ENCODE results near the gene ALOX5.

DNA sequence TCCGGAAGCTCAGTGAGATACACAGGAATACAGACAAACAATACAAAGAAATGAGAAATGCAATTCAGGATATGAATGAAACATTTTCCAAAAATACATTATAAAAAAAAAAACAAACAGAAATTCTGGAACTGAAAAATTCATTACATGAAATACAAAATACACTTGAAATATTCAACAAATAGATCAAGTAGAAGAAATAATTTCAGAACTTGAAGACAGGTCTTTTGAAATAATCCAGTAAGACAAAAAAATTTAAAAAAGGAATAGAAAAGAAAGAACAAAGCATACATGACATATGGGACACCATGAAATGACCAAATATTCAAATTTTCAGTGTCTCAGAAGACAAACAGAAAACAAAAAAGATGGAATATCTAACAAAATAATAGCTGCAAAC lies 102.5 kb downstream of the ALOX5 start:
- TF ChIP-seq, protein P1, sequence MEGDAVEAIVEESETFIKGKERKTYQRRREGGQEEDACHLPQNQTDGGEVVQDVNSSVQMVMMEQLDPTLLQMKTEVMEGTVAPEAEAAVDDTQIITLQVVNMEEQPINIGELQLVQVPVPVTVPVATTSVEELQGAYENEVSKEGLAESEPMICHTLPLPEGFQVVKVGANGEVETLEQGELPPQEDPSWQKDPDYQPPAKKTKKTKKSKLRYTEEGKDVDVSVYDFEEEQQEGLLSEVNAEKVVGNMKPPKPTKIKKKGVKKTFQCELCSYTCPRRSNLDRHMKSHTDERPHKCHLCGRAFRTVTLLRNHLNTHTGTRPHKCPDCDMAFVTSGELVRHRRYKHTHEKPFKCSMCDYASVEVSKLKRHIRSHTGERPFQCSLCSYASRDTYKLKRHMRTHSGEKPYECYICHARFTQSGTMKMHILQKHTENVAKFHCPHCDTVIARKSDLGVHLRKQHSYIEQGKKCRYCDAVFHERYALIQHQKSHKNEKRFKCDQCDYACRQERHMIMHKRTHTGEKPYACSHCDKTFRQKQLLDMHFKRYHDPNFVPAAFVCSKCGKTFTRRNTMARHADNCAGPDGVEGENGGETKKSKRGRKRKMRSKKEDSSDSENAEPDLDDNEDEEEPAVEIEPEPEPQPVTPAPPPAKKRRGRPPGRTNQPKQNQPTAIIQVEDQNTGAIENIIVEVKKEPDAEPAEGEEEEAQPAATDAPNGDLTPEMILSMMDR (IDR thresholded peaks at IDR 0.05): no peak
- TF ChIP-seq POLR2A (IDR thresholded peaks at IDR 0.05) (no peak), POLR2AphosphoS5 (IDR thresholded peaks at IDR 0.05) (no peak), EP300 (IDR thresholded peaks at IDR 0.05) (no peak)
